Measurements from ENCODE around the gene UBE2L6. TPM values are rescaled to one million over a fixed set of nuclear protein-coding genes. Genes with fewer than 3 reads are reported as not detected.

Gene UBE2L6
- polyA plus RNA-seq, 1 donor = 26.6 TPM

Other genes with a start within 250 kb of the UBE2L6 start
- gene TNKS1BP1, start 242.7 kb downstream of the UBE2L6 start, polyA plus RNA-seq (ENCODE audit: insufficient read length) = 144 TPM
- 90.6 TPM for gene SSRP1, start 231.8 kb downstream of the UBE2L6 start, polyA plus RNA-seq (ENCODE audit: insufficient read length)
- gene P2RX3, start 229.3 kb downstream of the UBE2L6 start, polyA plus RNA-seq (ENCODE audit: insufficient read length) = 4.2 TPM
- 0.23 TPM for gene PRG3, start 186.5 kb downstream of the UBE2L6 start, polyA plus RNA-seq (ENCODE audit: insufficient read length)
- 0.62 TPM for gene PRG2, start 177.0 kb downstream of the UBE2L6 start, polyA plus RNA-seq (ENCODE audit: insufficient read length)
- 24.7 TPM for gene SLC43A3, start 140.6 kb downstream of the UBE2L6 start, polyA plus RNA-seq (ENCODE audit: insufficient read length)
- gene RTN4RL2, start 107.1 kb downstream of the UBE2L6 start, polyA plus RNA-seq (ENCODE audit: insufficient read length) = 47.3 TPM
- 19.3 TPM for gene SLC43A1, start 52.0 kb downstream of the UBE2L6 start, polyA plus RNA-seq (ENCODE audit: insufficient read length)
- gene TIMM10, start 36.9 kb downstream of the UBE2L6 start, polyA plus RNA-seq (ENCODE audit: insufficient read length) = 32.9 TPM
- 148 TPM for gene SMTNL1, start 30.1 kb downstream of the UBE2L6 start, polyA plus RNA-seq (ENCODE audit: insufficient read length)
- 109 TPM for gene SERPING1, start 30.0 kb upstream of the UBE2L6 start, polyA plus RNA-seq (ENCODE audit: insufficient read length)
- 1.9 TPM for gene YPEL4, start 82.2 kb upstream of the UBE2L6 start, polyA plus RNA-seq (ENCODE audit: insufficient read length)
- 8.7 TPM for gene CLP1, start 90.1 kb upstream of the UBE2L6 start, polyA plus RNA-seq (ENCODE audit: insufficient read length)
- gene ZDHHC5, start 100.4 kb upstream of the UBE2L6 start, polyA plus RNA-seq (ENCODE audit: insufficient read length) = 31.9 TPM
- 13.3 TPM for gene MED19, start 144.5 kb upstream of the UBE2L6 start, polyA plus RNA-seq (ENCODE audit: insufficient read length)
- gene TMX2, start 144.9 kb upstream of the UBE2L6 start, polyA plus RNA-seq (ENCODE audit: insufficient read length) = 54.4 TPM
- 75.3 TPM for gene SELENOH, start 173.8 kb upstream of the UBE2L6 start, polyA plus RNA-seq (ENCODE audit: insufficient read length)
- gene BTBD18, start 184.1 kb upstream of the UBE2L6 start, polyA plus RNA-seq (ENCODE audit: insufficient read length) = 0.15 TPM
- gene CTNND1, start 194.1 kb upstream of the UBE2L6 start, polyA plus RNA-seq (ENCODE audit: insufficient read length) = 136 TPM